Left lobe of liver (tissue), 2 donors: Measurements from ENCODE around the gene STAC. TPM values are rescaled to one million over a fixed set of nuclear protein-coding genes. Genes with fewer than 3 reads are reported as not detected.
"Not testable (repeated sequence)": the region's sequence is repeated elsewhere in the genome, so short reads cannot be mapped to it uniquely, and the experiment has no call there.

Source experiments
- ATAC-seq: fragments of 200-7000 bp; cut with Tn5 transposase; one replicate; pipeline ENCODE4 v1.9.1; 2020; ENCODE audit warnings: mild to moderate bottlenecking, moderate library complexity
- DNase-seq: peaks from one replicate; pipeline ENCODE4 v3.0.0-alpha.2; 2020; ENCODE audit warnings: low spot score
- total RNA-seq: library from RNA; stranded (reverse); gene quantifications from one replicate; pipeline ENCODE4 v1.2.1, GENCODE V29; 2021
- donor health status: DM: no; HTN: no; CAD: no; lungs with moderate emphysema.
- donor health status: DM: no; HTN: yes; CAD: no.

Gene STAC
- total RNA-seq, 1 donor from 2014 or later: 0.65 TPM

DNA sequence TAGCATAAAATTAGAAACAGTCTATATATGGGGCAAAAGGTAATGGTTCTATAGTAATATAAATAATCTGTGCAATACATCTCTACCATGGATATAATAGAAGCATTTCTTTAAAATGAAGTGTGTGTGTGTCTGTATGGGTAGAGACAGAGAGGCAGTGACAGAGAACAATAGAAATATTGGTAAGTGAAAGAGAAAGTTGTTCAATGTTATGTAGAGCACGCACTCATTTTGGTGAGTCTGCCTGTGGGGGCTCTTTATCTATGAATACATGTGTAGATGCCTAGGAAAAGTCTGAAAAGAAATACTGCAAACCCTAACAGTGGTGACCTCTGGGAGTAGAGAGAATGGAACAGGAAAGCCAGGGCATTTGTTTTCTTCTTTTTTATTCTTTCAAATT, 182.6 kb downstream of the STAC start:
- no peak for DNase-seq
- no peak for ATAC-seq

DNA sequence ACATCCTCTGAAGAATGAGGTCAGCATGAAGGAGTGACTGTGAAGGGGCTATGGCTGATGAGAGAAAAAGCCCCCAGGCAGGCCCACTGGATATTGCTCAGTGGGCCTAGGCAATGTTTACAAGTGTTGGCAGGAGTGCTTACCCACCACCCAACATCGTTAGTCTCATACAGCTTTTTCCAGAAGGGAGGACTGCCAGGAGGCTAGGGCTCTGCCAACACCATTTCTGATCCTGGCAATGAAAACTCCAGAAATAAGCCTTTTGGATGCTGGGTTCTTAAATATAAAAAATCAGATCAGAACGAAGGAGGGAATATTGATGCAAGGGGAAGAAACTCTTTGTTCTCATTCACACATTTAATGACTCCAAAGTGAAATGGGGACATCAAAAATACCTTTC, 194.9 kb downstream of the STAC start:
- ATAC-seq: no peak

GRCh38 chr3:36578418-36578817, 198.1 kb downstream of the STAC start:
- not testable (repeated sequence) for ATAC-seq, DNase-seq

More for the DNA sequence above, 194.9 kb downstream of the STAC start:
- DNase-seq: no peak

DNA sequence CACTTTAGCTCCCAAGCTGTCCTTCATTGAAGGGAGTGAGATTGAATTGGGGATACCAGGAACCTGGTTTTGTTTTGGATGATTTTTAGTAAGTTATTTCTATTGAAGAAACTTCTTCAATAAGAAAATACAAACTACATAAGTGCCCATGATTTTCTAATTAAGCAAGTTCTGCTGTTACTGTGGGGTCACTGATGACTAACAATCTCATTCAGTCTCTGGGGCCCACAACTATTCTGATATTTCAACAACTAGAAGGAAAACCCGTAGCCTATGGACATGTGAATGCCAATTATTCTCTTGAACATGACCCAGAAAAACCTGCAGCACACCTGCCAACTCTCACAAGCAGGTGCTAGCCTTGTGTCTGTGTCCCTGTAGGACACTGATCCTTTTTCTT, 199.4 kb downstream of the STAC start:
- ATAC-seq: no peak
- DNase-seq: no peak

- ATAC-seq (no peak), DNase-seq (no peak)
These were observed 200.4 kb downstream of the STAC start for GRCh38 chr3:36580716-36581115.

- no peak for ATAC-seq
- no peak for DNase-seq
These were observed 211.7 kb downstream of the STAC start for GRCh38 chr3:36591959-36592358.

DNA sequence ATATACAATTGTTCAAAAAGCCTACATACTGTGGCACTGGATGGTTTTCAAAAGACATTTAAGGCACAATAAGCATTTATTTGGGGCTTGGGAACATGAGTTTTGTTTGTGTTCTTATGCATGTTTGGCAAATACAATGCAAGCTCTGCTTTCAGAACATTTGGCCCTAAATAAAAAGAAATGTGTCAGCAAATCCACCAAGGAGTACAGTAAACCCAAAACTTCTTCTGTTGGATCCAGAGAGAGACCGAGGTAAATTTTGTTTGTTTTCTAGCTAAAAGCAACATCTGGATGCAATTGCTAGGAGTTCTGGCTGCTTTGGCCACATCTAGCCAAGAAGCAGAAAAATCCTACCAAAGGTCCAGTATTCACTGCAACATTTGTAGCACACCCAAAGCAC, 215.2 kb downstream of the STAC start:
- no peak for ATAC-seq

GRCh38 chr3:36596419-36596818, 216.1 kb downstream of the STAC start:
- ATAC-seq (no peak), DNase-seq (no peak)

More for the DNA sequence above, 215.2 kb downstream of the STAC start:
- no peak for DNase-seq

- no peak for ATAC-seq
- DNase-seq: no peak
These were observed 217.1 kb downstream of the STAC start for GRCh38 chr3:36597422-36597821.
